Activated CD8-positive, alpha-beta memory T cell treated with anti-CD3 and anti-CD28 coated beads, Interleukin-2, amount 50 U/mL, for 1 hour (primary cell): Measurements from ENCODE around the gene SCIN.
"Not testable (repeated sequence)": the region's sequence is repeated elsewhere in the genome, so short reads cannot be mapped to it uniquely, and the experiment has no call there.

ENCODE experiments used
- DNase-seq: peaks from one replicate; pipeline ENCODE4 v3.0.0-alpha.2; 2020; ENCODE audit errors: extremely low read depth

Gene SCIN

GRCh38 chr7:12647364-12648219 is 77.1 kb downstream of the SCIN start:
- no peak for DNase-seq

- DNase-seq = no peak
Observed at GRCh38 chr7:12648704-12649261, 78.3 kb downstream of the SCIN start.

GRCh38 chr7:12649348-12649747 is 78.8 kb downstream of the SCIN start:
- DNase-seq = no peak

DNA sequence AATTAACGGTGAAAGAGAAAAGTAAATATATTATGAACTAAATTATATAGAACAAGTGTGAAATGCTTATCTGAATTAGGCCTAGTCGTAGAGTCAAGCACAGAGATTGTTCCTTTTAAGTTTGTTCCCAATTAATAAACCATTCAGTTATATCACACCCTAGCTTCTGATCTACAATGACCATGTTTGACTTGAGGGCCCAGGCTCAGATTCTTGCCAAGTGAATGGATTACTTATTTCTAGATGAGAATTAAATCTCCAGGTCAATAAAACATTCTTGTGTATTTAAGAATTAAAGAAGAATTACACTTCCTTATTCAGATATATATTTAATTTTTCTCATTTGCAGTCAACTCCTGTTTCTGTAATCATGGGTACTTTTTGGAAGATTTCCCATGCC is 79.6 kb downstream of the SCIN start:
- DNase-seq = no peak

- no peak for DNase-seq
Observed at GRCh38 chr7:12653110-12653509, 82.6 kb downstream of the SCIN start.

DNA sequence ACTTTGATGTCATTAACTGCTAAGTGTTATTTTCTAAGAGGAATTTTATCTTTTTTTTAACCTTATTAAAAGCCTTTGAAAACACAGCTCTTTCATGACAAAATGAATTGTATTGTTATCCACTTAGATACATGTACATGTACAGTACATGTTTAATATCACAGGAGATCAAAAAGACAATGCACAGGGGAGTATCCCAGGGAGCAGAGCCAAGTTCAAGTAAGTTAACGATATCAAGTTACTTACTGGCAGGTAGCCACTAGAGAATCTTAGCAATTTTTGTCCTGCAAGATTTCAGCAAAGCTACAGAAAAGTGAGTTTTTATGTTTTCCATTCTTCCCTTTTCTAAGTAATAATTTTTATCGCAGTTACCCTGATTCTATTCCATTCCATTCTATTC is 83.0 kb downstream of the SCIN start:
- DNase-seq = no peak

- no peak for DNase-seq
Observed at GRCh38 chr7:12655161-12655560, 84.6 kb downstream of the SCIN start.

DNA sequence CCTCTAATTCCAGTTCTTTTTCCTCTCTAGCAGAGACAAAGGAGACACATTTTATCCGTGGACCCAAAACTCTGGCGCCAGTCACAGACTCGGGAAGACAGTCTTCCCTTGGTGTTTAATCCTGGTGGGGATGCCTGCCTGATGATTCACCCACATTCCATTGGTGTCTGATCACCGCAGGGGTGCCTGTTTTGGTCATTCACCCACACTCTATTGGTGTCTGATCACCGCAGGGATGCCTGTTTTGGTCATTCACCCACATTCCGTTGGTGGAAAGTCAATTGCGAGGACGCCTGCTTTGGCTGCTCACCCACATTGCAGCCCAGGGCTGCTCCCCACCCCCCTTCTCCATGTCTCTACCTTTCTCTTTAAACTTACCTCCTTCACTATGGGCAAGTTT is 89.9 kb downstream of the SCIN start:
- not testable (repeated sequence) for DNase-seq

DNA sequence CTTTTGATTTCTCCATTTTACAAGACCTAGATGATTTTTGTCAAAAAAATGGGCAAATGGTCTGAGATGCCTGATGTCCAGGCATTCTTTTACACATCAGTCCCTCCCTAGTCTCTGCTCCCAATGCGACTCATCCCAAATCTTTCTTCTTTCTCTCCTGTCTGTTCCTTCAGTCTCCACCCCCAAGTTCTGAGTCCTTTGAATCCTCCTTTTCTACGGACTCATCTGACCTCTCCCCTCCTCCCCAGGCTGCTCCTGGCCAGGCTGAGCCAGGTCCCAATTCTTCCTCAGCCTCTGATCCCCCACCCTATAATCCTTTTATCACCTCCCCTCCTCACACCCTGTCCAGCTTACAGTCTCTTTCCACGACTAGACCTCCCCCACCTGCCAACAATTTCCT is 90.5 kb downstream of the SCIN start:
- DNase-seq = not testable (repeated sequence)

GRCh38 chr7:12661581-12661980 is 91.1 kb downstream of the SCIN start:
- no peak for DNase-seq

GRCh38 chr7:12670000-12670729 is 99.6 kb downstream of the SCIN start:
- no peak for DNase-seq

DNA sequence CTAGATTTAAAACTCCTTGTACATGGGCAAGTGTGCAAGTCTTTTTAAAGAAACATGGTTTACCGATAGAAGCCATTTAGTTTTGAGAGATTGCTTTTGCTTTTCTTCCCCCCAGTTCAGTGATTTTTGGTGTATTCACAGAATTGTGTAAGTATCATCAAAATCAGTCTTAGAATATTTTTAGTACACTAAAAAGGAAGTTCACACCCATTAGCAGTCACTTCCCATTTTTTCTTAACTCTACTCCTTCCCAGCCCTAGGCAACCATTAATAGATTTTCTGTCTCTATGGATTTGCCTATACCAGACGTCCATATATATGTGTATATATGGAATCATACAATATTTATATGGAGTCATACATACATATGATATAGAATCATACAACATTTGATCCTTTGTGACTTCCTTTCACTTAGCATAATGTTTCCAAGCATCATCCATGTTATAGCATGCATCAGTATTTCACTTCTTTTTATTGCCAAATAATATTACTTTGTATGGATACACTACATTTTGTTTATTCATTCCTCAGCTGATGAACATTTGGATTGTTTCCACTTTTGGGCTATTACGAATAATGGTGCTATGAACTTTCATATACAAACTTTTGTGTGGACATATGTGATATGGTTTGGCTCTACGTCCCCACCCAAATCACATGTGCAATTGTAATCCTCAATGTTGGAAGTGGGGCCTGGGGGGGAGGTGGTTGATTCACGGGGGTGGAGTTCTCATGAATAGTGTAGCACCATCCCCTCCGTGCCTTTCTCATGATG is 100.4 kb downstream of the SCIN start:
- no peak for DNase-seq

- not testable (repeated sequence) for DNase-seq
Observed at GRCh38 chr7:12673436-12673835, 102.9 kb downstream of the SCIN start.

DNA sequence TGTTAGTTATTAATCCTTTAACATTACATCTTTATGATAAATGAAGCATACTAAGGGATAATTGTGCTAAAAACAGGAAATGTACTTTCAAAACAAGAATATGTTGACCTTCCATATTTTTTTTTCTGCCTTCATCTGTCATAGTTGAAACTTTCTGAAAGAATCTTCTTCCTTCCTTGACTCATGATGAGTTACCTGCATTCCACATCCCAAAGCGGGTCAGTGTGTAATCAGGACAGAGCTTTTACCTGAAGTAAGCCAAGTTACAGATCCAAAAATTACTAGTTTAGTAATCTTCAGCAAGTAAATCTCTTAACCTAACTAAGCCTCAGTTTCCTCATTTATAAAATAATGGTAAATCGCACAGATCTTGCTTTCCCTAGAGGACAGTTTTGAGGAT is 103.5 kb downstream of the SCIN start:
- no peak for DNase-seq

- DNase-seq = no peak
Observed at GRCh38 chr7:12674861-12675260, 104.3 kb downstream of the SCIN start.

- no peak for DNase-seq
Observed at GRCh38 chr7:12683678-12684585, 113.4 kb downstream of the SCIN start.

DNA sequence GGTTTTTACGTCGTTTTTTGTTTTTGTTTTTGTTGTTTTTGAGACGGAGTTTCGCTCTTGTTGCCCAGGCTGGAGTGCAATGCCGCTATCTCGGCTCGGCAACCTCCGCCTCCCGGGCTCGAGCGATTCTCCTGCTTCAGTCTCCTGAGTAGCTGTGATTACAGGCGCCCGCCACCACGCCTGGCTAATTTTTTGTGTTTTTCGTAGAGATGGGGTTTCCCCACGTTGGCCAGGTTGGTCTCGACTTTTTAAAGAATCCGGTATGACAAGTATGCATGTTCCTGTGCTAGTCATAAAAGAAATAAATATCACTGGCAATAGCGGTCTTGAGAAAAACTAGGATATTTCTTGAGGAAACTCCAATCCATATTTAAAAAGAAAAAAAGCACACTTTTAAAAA is 114.2 kb downstream of the SCIN start:
- DNase-seq = no peak

DNA sequence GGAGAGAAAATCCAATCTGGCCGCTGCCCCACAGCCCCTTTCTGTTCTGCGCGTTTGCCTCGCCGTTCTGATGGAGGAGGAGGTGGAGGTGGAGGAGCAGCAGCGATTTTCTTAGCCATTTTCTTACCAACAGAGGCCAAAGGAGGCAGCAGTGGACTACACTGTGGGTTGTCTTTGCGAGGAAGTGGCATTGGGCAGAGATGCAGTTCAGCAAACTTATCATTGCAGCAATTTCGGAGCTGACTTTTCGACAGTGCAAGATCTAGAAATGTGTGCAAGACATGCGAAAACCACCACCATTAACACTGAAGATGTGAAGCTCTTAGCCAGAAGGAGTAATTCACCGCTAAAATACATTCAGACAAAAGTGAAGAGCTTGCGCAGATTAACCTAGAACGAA is 115.0 kb downstream of the SCIN start:
- DNase-seq = no peak

DNA sequence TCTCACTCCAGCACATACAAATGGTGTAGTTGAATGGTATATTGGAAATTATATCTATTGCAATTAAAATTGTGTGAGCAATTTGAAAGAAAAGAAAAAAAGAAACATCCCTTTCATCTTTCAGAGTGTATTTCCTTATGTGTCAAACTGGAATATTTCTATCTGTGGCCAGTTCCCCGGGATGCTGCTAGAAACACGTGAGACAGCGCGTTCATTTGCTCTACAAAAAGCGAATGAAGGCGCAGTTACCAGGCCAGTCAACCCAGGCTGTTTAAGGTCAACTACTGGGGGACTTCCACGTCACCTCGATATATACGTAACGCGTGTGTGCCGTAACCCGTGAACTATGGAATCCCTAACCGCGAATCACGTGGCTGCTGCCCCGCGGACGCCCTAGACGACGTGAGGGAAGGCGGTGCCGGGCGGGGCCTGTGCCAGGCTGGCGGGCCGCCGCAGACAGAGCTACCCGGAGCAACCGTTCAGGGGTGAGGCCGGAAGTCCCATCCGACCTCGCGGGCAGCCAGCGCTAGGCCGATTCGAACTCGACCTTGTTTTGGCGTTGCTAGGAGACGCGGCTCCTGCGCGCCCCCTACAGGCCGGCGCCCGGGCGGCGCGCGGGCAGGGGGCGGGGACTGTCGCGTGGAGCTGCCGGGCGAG is 115.8 kb downstream of the SCIN start:
- peak; percentile 92 for DNase-seq

DNA sequence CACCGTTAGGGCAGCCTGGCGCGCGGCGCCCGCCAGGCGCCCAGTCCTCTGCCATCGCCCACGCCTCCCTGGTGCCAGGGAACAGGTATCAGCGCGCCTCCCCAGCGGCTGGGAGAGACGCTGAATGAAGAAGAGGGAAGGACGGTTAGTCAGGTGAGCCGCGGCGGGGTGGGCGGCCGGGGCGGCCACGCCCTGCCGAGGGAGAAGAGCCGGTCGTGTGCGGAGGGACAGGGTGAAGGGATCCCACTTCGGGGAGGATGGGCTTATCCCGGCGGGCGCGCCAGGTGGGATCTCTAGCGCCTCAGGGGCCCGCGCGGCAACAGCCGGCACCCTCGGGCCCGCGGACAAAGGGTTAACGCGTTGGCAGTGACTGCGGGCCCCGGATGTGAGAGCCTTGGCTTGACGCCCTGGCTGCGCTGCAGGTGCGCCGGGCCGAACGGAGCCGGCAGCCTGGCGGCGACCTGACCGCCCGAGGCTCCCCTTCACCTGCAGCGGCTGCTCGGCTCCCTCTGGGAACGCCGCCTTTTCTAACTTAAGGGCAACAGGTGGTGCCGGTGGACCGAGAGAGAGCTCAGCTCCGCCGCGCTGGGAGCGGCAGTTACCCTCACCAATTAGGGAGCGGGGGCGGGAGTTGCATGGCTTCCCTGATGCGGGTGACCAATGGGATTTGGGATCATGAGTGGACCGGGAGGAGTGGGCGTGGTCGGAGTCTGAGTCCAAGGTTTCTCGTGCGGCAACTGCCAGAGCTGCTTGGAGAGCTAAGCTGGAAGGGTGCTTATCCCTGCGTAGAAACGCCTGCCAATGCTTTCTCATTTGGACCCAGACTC is 116.6 kb downstream of the SCIN start, which contains the start of gene ARL4A:
TSS of gene ARL4A (plus strand) at position 743 of the 827 bp plus-strand sequence. CDS start 622 bp downstream, outside the sequence.
- peak; percentile 84 for DNase-seq
